Neural cell (in vitro differentiated cells): ENCODE measurements around the gene PMEPA1. TPM values are rescaled to one million over a fixed set of nuclear protein-coding genes. Genes with fewer than 3 reads are reported as not detected.

Experiments used
- H2AFZ ChIP-seq: fragments of 200-600, 300-800 bp; sonication (generic), shearing (Covaris generic); 2 replicates; pipeline ENCODE4 v1.6.0; 2014; ENCODE audit warnings: low read depth, mild to moderate bottlenecking, antibody characterized with exemption, low read length, moderate library complexity
- H3F3A ChIP-seq: fragments of 200-600 bp; shearing (Covaris generic); 2 replicates; pipeline ENCODE4 v1.6.1; 2016; ENCODE audit warnings: mild to moderate bottlenecking, moderate library complexity, mixed read lengths, antibody characterized with exemption, low read length; ENCODE audit not compliant: insufficient read depth, poor library complexity, severe bottlenecking
- H3K27ac ChIP-seq: fragments of 200-600, 300-800 bp; sonication (generic), shearing (Covaris generic); 2 replicates; pipeline ENCODE4 v1.5.1; 2014; ENCODE audit warnings: mild to moderate bottlenecking, low read length, moderate library complexity
- H3K27me3 ChIP-seq: fragments of 300-800, 200-600 bp; sonication (generic), shearing (Covaris generic); 2 replicates; pipeline ENCODE4 v1.6.0; 2014; ENCODE audit warnings: mild to moderate bottlenecking, low read depth, low read length, moderate library complexity; ENCODE audit not compliant: insufficient read depth
- H3K36me3 ChIP-seq: fragments of 300-800, 200-600 bp; sonication (generic), shearing (Covaris generic); 2 replicates; pipeline ENCODE4 v1.5.1; 2014; ENCODE audit warnings: mild to moderate bottlenecking, antibody characterized with exemption, low read length, moderate library complexity; ENCODE audit not compliant: insufficient read depth
- H3K4me2 ChIP-seq: fragments of 300-800, 200-600 bp; sonication (generic), shearing (Covaris generic); 2 replicates; pipeline ENCODE4 v1.6.0; 2014; ENCODE audit warnings: mild to moderate bottlenecking, low read length
- H3K4me3 ChIP-seq: fragments of 300-800, 200-600 bp; sonication (generic), shearing (Covaris generic); 2 replicates; pipeline ENCODE4 v1.5.1; 2014; ENCODE audit warnings: mild to moderate bottlenecking, low read length, moderate library complexity
- H3K79me2 ChIP-seq: fragments of 200-600 bp; shearing (Covaris generic); replicated peaks from 2 replicates; pipeline ENCODE4 v1.6.0; 2014; ENCODE audit warnings: mild to moderate bottlenecking, low read length, moderate library complexity; ENCODE audit not compliant: insufficient read depth
- H3K9ac ChIP-seq: fragments of 300-800, 200-600 bp; sonication (generic), shearing (Covaris generic); 2 replicates; pipeline ENCODE4 v1.6.1; 2016; ENCODE audit warnings: mild to moderate bottlenecking, low read length, mixed read lengths
- H3K9me2 ChIP-seq: fragments of 200-600 bp; shearing (Covaris generic); 2 replicates; pipeline ENCODE4 v1.6.1; 2016; ENCODE audit warnings: mild to moderate bottlenecking, low read length, mixed read lengths; ENCODE audit not compliant: insufficient read depth
- H3K9me3 ChIP-seq: fragments of 200-600, 300-800 bp; sonication (generic), shearing (Covaris generic); 2 replicates; pipeline ENCODE4 v1.6.1; 2016; ENCODE audit warnings: mild to moderate bottlenecking, mixed run types, low read length, moderate library complexity, mixed read lengths
- H4K20me1 ChIP-seq: fragments of 200-600 bp; shearing (Covaris generic); 2 replicates; pipeline ENCODE4 v1.6.1; 2016; ENCODE audit warnings: mild to moderate bottlenecking, mixed run types; ENCODE audit not compliant: insufficient read depth
- EP300 ChIP-seq: fragments of 450-650 bp; conservative IDR thresholded peaks from 2 replicates; pipeline ENCODE4 v1.6.1; 2014; ENCODE audit warnings: antibody characterized with exemption, mild to moderate bottlenecking, moderate library complexity; ENCODE audit not compliant: poor library complexity, severe bottlenecking
- EZH2 ChIP-seq: fragments of 200-600, 300-800 bp; shearing (Covaris generic), sonication (generic); IDR thresholded peaks from 2 replicates; pipeline ENCODE4 v1.6.1; 2014; ENCODE audit warnings: antibody characterized with exemption, low read length, borderline replicate concordance, mild to moderate bottlenecking; ENCODE audit not compliant: insufficient read depth, poor library complexity, severe bottlenecking
- MXI1 ChIP-seq: fragments of 450-650 bp; conservative IDR thresholded peaks from 2 replicates; pipeline ENCODE4 v1.6.1; 2014; ENCODE audit warnings: antibody characterized with exemption, mild to moderate bottlenecking; ENCODE audit not compliant: poor library complexity, severe bottlenecking
- POLR2AphosphoS5 ChIP-seq: IDR thresholded peaks from 2 replicates; pipeline ENCODE4 v1.6.1; 2012
- RAD21 ChIP-seq: fragments of 450-650 bp; conservative IDR thresholded peaks from 2 replicates; pipeline ENCODE4 v1.6.1; 2014; ENCODE audit warnings: antibody characterized with exemption, mild to moderate bottlenecking, moderate library complexity
- SMC3 ChIP-seq: fragments of 450-650 bp; conservative IDR thresholded peaks from 2 replicates; pipeline ENCODE4 v1.6.1; 2014; ENCODE audit warnings: antibody characterized with exemption, mild to moderate bottlenecking, moderate library complexity; ENCODE audit not compliant: poor library complexity
- TAF1 ChIP-seq: IDR thresholded peaks from 2 replicates; pipeline ENCODE4 v1.6.1; 2012; ENCODE audit warnings: low read depth
- polyA plus RNA-seq: library from polyadenylated mRNA; depleted of rRNA; stranded (reverse); fragments of >200 nt; gene quantifications from 2 replicates; pipeline ENCODE4 v1.2.3, GENCODE V29; 2014
- TF ChIP-seq, protein P1 (sequence below): IDR thresholded peaks from 2 replicates; pipeline ENCODE4 v1.6.1; 2012; ENCODE audit warnings: borderline replicate concordance
- TF ChIP-seq, protein P2 (sequence below): fragments of 450-650 bp; IDR thresholded peaks from 2 replicates; pipeline ENCODE4 v1.5.1; 2014; ENCODE audit warnings: antibody characterized with exemption, mild to moderate bottlenecking, moderate library complexity; ENCODE audit not compliant: poor library complexity, severe bottlenecking

The PMEPA1 gene
- polyA plus RNA-seq, 1 donor from 2014 or later: 5.0 TPM

- no peaks in the 10 kb centered on the region for H3K27me3 ChIP-seq
- no peaks in the 10 kb centered on the region for H3F3A ChIP-seq
- H2AFZ ChIP-seq: no peak overlapping the region
- TF ChIP-seq EZH2 (no peak), EP300 (no peak), RAD21 (no peak), SMC3 (no peak), TAF1 (no peak), POLR2AphosphoS5 (no peak), MXI1 (no peak)
- TF ChIP-seq, protein P1, sequence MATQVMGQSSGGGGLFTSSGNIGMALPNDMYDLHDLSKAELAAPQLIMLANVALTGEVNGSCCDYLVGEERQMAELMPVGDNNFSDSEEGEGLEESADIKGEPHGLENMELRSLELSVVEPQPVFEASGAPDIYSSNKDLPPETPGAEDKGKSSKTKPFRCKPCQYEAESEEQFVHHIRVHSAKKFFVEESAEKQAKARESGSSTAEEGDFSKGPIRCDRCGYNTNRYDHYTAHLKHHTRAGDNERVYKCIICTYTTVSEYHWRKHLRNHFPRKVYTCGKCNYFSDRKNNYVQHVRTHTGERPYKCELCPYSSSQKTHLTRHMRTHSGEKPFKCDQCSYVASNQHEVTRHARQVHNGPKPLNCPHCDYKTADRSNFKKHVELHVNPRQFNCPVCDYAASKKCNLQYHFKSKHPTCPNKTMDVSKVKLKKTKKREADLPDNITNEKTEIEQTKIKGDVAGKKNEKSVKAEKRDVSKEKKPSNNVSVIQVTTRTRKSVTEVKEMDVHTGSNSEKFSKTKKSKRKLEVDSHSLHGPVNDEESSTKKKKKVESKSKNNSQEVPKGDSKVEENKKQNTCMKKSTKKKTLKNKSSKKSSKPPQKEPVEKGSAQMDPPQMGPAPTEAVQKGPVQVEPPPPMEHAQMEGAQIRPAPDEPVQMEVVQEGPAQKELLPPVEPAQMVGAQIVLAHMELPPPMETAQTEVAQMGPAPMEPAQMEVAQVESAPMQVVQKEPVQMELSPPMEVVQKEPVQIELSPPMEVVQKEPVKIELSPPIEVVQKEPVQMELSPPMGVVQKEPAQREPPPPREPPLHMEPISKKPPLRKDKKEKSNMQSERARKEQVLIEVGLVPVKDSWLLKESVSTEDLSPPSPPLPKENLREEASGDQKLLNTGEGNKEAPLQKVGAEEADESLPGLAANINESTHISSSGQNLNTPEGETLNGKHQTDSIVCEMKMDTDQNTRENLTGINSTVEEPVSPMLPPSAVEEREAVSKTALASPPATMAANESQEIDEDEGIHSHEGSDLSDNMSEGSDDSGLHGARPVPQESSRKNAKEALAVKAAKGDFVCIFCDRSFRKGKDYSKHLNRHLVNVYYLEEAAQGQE: no peak
- TF ChIP-seq, protein P2, sequence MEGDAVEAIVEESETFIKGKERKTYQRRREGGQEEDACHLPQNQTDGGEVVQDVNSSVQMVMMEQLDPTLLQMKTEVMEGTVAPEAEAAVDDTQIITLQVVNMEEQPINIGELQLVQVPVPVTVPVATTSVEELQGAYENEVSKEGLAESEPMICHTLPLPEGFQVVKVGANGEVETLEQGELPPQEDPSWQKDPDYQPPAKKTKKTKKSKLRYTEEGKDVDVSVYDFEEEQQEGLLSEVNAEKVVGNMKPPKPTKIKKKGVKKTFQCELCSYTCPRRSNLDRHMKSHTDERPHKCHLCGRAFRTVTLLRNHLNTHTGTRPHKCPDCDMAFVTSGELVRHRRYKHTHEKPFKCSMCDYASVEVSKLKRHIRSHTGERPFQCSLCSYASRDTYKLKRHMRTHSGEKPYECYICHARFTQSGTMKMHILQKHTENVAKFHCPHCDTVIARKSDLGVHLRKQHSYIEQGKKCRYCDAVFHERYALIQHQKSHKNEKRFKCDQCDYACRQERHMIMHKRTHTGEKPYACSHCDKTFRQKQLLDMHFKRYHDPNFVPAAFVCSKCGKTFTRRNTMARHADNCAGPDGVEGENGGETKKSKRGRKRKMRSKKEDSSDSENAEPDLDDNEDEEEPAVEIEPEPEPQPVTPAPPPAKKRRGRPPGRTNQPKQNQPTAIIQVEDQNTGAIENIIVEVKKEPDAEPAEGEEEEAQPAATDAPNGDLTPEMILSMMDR: no peak
- H3K9me2 ChIP-seq: no peaks in the 10 kb centered on the region
- H3K9me3 ChIP-seq: no peaks in the 10 kb centered on the region
- H3K79me2 ChIP-seq: no peaks in the 10 kb centered on the region
- no peak overlapping the region for H3K4me2 ChIP-seq
- no peaks in the 10 kb centered on the region for H4K20me1 ChIP-seq
- no peaks in the 10 kb centered on the region for H3K36me3 ChIP-seq
- H3K4me3 ChIP-seq: no peak overlapping the region
- no peak overlapping the region for H3K27ac ChIP-seq
- H3K9ac ChIP-seq: no peak overlapping the region
Observed at GRCh38 chr20:57657535-57658446, 52.0 kb downstream of the PMEPA1 start.

DNA sequence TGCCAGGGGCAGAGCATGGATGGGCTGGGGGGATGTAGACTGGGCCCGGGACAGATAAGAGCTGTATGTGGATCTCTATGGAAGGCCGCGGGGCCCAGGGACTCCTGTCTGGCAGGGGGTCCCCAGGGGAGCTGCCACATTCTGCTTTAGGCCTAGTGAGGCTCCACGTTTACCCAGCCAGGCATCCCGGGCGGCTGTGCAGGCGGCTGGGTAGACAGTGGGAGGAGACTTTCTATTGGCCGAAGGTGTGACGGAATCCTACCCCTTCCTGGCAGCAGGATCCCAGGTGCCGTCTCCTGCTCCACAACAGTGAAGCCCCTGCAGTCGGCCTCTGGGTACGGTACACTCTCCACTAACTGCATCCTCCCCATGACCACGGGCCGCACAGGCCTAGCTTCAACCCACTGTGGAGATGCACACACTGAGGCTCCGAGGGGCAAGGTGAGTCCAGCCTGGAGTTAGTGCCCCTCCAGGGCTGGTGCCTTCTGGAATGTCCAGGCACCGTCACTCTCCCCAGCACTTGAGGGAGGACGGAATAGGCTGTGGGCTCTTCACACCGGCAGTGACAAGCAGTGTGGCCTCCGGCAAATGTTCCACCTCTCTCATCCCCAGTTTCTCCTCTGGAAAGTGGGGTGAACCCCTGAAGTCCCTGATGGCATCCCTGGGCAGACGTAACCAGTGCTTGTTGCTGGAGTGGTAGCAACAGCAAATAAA, 52.8 kb downstream of the PMEPA1 start:
- Histone ChIP-seq H3F3A (no peaks in the 10 kb centered on the region), H3K27me3 (no peaks in the 10 kb centered on the region), H4K20me1 (no peaks in the 10 kb centered on the region), H3K27ac (no peak overlapping the region), H3K4me2 (no peak overlapping the region), H3K79me2 (no peaks in the 10 kb centered on the region), H3K9me3 (no peaks in the 10 kb centered on the region), H3K36me3 (no peaks in the 10 kb centered on the region), H3K9ac (no peak overlapping the region), H3K4me3 (no peak overlapping the region), H2AFZ (no peak overlapping the region), H3K9me2 (no peaks in the 10 kb centered on the region)
- TF ChIP-seq SMC3 (no peak), TAF1 (no peak), EZH2 (no peak), RAD21 (no peak), MXI1 (no peak), EP300 (no peak), POLR2AphosphoS5 (no peak)
- TF ChIP-seq, protein P1: no peak
- TF ChIP-seq, protein P2: no peak
